B cell (primary cell): ENCODE data around the gene TM9SF2. TPM values are rescaled to one million over a fixed set of nuclear protein-coding genes. Genes with fewer than 3 reads are reported as not detected.

ENCODE experiments used
- ATAC-seq: fragments of 200-7000 bp; cut with Tn5 transposase; one replicate; pipeline ENCODE4 v1.10.0; 2021; ENCODE audit warnings: low read depth, mild to moderate bottlenecking, moderate number of reproducible peaks, moderate library complexity
- CTCF ChIA-PET: fragments of 350-600 bp; sonication (Branson Sonifier 250); formaldehyde crosslinking; loops from one replicate; lab custom pipeline; 2021; ENCODE audit warnings: antibody characterized with exemption, inconsistent platforms; lab: Charles Lee
- POLR2A ChIA-PET: fragments of 350-600 bp; sonication (Branson Sonifier 250); formaldehyde crosslinking; loops from one replicate; lab custom pipeline; 2021; ENCODE audit warnings: antibody characterized with exemption; lab: Charles Lee
- DNase-seq: peaks from one replicate; pipeline ENCODE4 v3.0.0; 2013
- H2AFZ ChIP-seq: 2 replicates; pipeline ENCODE4 v1.6.1; 2012; ENCODE audit warnings: mild to moderate bottlenecking, low read depth, low read length; ENCODE audit not compliant: insufficient read depth, poor library complexity, severe bottlenecking
- H3K27ac ChIP-seq, 2 donors: 1 replicate in 1 of 2; 2 replicates in 1 of 2; pipeline ENCODE4 v1.5.1; 2012 to 2013; ENCODE audit warnings: low read length in 2 of 2, mild to moderate bottlenecking in 2 of 2, moderate library complexity in 1 of 2
- H3K27me3 ChIP-seq, 4 experiments: fragments of 200-600 bp in 1 of 4; sonication (generic) in 1 of 4; replicated peaks in 1 of 4; 1 replicate in 2 of 4; 2 replicates in 2 of 4; pipeline versions ENCODE4 v1.6.1 to v1.7.0; 2013 to 2016; ENCODE audit warnings: low read length in 3 of 4, mild to moderate bottlenecking in 2 of 4, mixed read lengths in 1 of 4, moderate library complexity in 1 of 4; ENCODE audit not compliant: insufficient read depth in 4 of 4, control insufficient read depth in 3 of 4; ENCODE audit errors: control extremely low read depth in 1 of 4
- H3K36me3 ChIP-seq, 2 experiments: replicated peaks in 1 of 2; 1 replicate in 1 of 2; 2 replicates in 1 of 2; pipeline versions ENCODE4 v1.6.1 to v1.7.1; 2013; ENCODE audit warnings: low read length in 1 of 2; ENCODE audit not compliant: insufficient read depth in 2 of 2, control insufficient read depth in 1 of 2; ENCODE audit errors: control extremely low read depth in 1 of 2, extremely low read depth in 1 of 2
- H3K4me1 ChIP-seq, 2 donors: fragments of 200-600 bp in 1 of 2; sonication (generic) in 1 of 2; 1 replicate in 1 of 2; 2 replicates in 1 of 2; pipeline versions ENCODE4 v1.5.1 to v1.6.1; 2013 to 2017; ENCODE audit warnings: low read length in 2 of 2; ENCODE audit not compliant: control insufficient read depth in 2 of 2, insufficient read depth in 2 of 2
- H3K4me2 ChIP-seq: replicated peaks from 2 replicates; pipeline ENCODE3; 2012; ENCODE audit warnings: mild to moderate bottlenecking, low read depth, low read length; ENCODE audit not compliant: poor library complexity, severe bottlenecking
- H3K4me3 ChIP-seq, 5 experiments: fragments of 200-600 bp in 1 of 5; sonication (generic) in 1 of 5; 1 replicate in 3 of 5; 2 replicates in 2 of 5; pipeline versions ENCODE4 v1.5.1 to v1.7.0; 2011 to 2016; ENCODE audit warnings: low read length in 4 of 5, mild to moderate bottlenecking in 4 of 5, low read depth in 2 of 5, control low read depth in 1 of 5, moderate library complexity in 1 of 5; ENCODE audit not compliant: insufficient read depth in 1 of 5; ENCODE audit errors: control extremely low read depth in 1 of 5, extremely low read depth in 1 of 5
- H3K79me2 ChIP-seq: fragments of 200-600 bp; sonication (generic); one replicate; pipeline ENCODE4 v1.6.0; 2016; ENCODE audit warnings: low read length; ENCODE audit not compliant: control insufficient read depth, insufficient read depth
- H3K9ac ChIP-seq: fragments of 200-600 bp; sonication (generic); 2 replicates; pipeline ENCODE4 v1.6.1; 2017; ENCODE audit warnings: mild to moderate bottlenecking, low read length, moderate library complexity
- H3K9me3 ChIP-seq, 3 donors: one replicate each; pipeline versions ENCODE4 v1.6.1 to v1.7.1; 2013; ENCODE audit warnings: low read length in 2 of 3; ENCODE audit not compliant: control insufficient read depth in 2 of 3, insufficient read depth in 1 of 3; ENCODE audit errors: control extremely low read depth in 1 of 3
- H4K20me1 ChIP-seq: 2 replicates; pipeline ENCODE4 v1.6.0; 2012; ENCODE audit warnings: mild to moderate bottlenecking, low read length; ENCODE audit not compliant: insufficient read depth, control insufficient read depth, poor library complexity, severe bottlenecking
- H3K27ac Mint-ChIP-seq: one replicate; pipeline ENCODE4 v1.8.0; 2021; ENCODE audit warnings: mixed read lengths
- H3K27me3 Mint-ChIP-seq: one replicate; pipeline ENCODE4 v1.8.0; 2021; ENCODE audit warnings: mixed read lengths
- H3K4me1 Mint-ChIP-seq: one replicate; pipeline ENCODE4 v1.8.0; 2021; ENCODE audit warnings: mixed read lengths
- H3K4me3 Mint-ChIP-seq: one replicate; pipeline ENCODE4 v1.8.0; 2021; ENCODE audit warnings: mixed read lengths
- H3K9me3 Mint-ChIP-seq: one replicate; pipeline ENCODE4 v1.8.0; 2022; ENCODE audit warnings: mixed read lengths; ENCODE audit not compliant: insufficient read depth
- CTCF ChIP-seq: fragments of 200-600 bp; IDR thresholded peaks from one replicate; pipeline ENCODE4 v1.8.0; 2022; ENCODE audit warnings: antibody characterized with exemption, mild to moderate bottlenecking
- EZH2 ChIP-seq: IDR thresholded peaks from 2 replicates; pipeline ENCODE4 v1.6.1; 2012; ENCODE audit warnings: borderline replicate concordance, low read depth, mild to moderate bottlenecking, moderate library complexity, low read length; ENCODE audit not compliant: insufficient read depth, poor library complexity, severe bottlenecking
- WGBS: methylation state at CpG from one replicate; pipeline ENCODE4 v1.1.5; 2013; ENCODE audit warnings: missing lambda C conversion rate; ENCODE audit not compliant: insufficient coverage; 5-methylcytosine and 5-hydroxymethylcytosine counted together
- intact Hi-C: fragments of 100-400 bp; cut with micrococcal nuclease; formaldehyde crosslinking; loops from one replicate; pipeline ENCODE4 v1.10.0; 2022
- polyA plus RNA-seq: library from polyadenylated mRNA; depleted of rRNA; stranded (reverse); fragments of >200 nt; gene quantifications from 2 replicates; pipeline ENCODE4 v1.2.3, GENCODE V29; 2012
- total RNA-seq, 2 donors: library from RNA; stranded (reverse); fragments of 120-200 nt in 1 of 2; gene quantifications; 1 replicate in 1 of 2; 2 replicates in 1 of 2; pipeline versions ENCODE4 v1.2.3 to v1.2.4, GENCODE V29; 2013 to 2022

The TM9SF2 gene
- total and polyA plus RNA-seq, 2 donors (not counting 1 experiment from before 2014, with no cell fraction given) = 20.2 to 63.6 TPM

- H3K9me3 ChIP-seq = no peaks in the 10 kb centered on the region
- Mint-ChIP-seq H3K27ac (peak overlapping the region; percentile 87), H3K27me3 (no peaks in the 10 kb centered on the region), H3K9me3 (no peaks in the 10 kb centered on the region), H3K4me3 (peak overlapping the region; percentile 60), H3K4me1 (peaks cover 62% of the 10 kb centered on the region)
- no peak overlapping the region for H3K4me3 ChIP-seq
- H2AFZ ChIP-seq = no peak overlapping the region
- H3K4me1 ChIP-seq = peaks cover 38 to 68% of the 10 kb centered on the region in 2 donors
- POLR2A ChIA-PET = interaction anchor here (0.9 kb wide), 1 partner anchor 60 kb away, joined by 3 read pairs; no protein-coding TSS in a partner anchor
- H3K27me3 ChIP-seq = no peaks in the 10 kb centered on the region
- ATAC-seq (no peak), DNase-seq (peak; percentile 46)
- peak overlapping the region; percentile 36 to 66 for H3K27ac ChIP-seq
- H4K20me1 ChIP-seq = no peaks in the 10 kb centered on the region
- peaks cover 0 to 62% of the 10 kb centered on the region in 2 experiments for H3K36me3 ChIP-seq
- intact Hi-C loops = no loop called here
- no peak overlapping the region for H3K9ac ChIP-seq
- CTCF ChIA-PET = interaction anchor here (0.9 to 1.3 kb wide), 5 partner anchors 60 to 369 kb away, joined by 3 to 5 read pairs (median 3); partner anchors contain the start of gene CLYBL
- peaks cover 12% of the 10 kb centered on the region for H3K79me2 ChIP-seq
- TF ChIP-seq EZH2 (no peak), CTCF (no peak)
- WGBS = 78% methylated on average over 3 of the region's 7 CpGs
- peak overlapping the region; percentile 23 for H3K4me2 ChIP-seq
These were observed 44.7 kb downstream of the TM9SF2 start for GRCh38 chr13:99545979-99546378.

- no peak overlapping the region for H3K27ac ChIP-seq
- Mint-ChIP-seq H3K27me3 (no peaks in the 10 kb centered on the region), H3K4me3 (peak overlapping the region; percentile 30), H3K4me1 (peaks cover 64% of the 10 kb centered on the region), H3K27ac (peak overlapping the region; percentile 74), H3K9me3 (no peaks in the 10 kb centered on the region)
- H4K20me1 ChIP-seq = no peaks in the 10 kb centered on the region
- ChIA-PET POLR2A (no interaction called here), CTCF (interaction anchor here (1.0 to 1.3 kb wide), 2 partner anchors 60 to 370 kb away, joined by 3 to 5 read pairs; partner anchors contain the start of gene CLYBL)
- intact Hi-C loops = no loop called here
- H3K36me3 ChIP-seq = peaks cover 0 to 64% of the 10 kb centered on the region in 2 experiments
- H3K27me3 ChIP-seq = no peaks in the 10 kb centered on the region
- H3K9me3 ChIP-seq = no peaks in the 10 kb centered on the region
- no peak overlapping the region for H2AFZ ChIP-seq
- 90% methylated on average over 6 of the region's 7 CpGs for WGBS
- H3K9ac ChIP-seq = no peak overlapping the region
- no peak overlapping the region for H3K4me2 ChIP-seq
- H3K4me1 ChIP-seq = peaks cover 37 to 67% of the 10 kb centered on the region in 2 donors
- no peak for TF ChIP-seq CTCF
- no peak for TF ChIP-seq EZH2
- ATAC-seq (no peak), DNase-seq (no peak)
- no peak overlapping the region for H3K4me3 ChIP-seq
- H3K79me2 ChIP-seq = peaks cover 12% of the 10 kb centered on the region
These were observed 45.6 kb downstream of the TM9SF2 start for GRCh38 chr13:99546878-99547277.
